ENCODE data around the gene ISOC2. TPM values are rescaled to one million over a fixed set of nuclear protein-coding genes. Genes with fewer than 3 reads are reported as not detected.
A peak's percentile ranks its signal among the peaks of the same experiment; 100 is the strongest.

ISOC2 gene
- total RNA-seq, 4 donors from 2014 or later, result 44.7 to 97.2 (median 87.5) TPM

DNA sequence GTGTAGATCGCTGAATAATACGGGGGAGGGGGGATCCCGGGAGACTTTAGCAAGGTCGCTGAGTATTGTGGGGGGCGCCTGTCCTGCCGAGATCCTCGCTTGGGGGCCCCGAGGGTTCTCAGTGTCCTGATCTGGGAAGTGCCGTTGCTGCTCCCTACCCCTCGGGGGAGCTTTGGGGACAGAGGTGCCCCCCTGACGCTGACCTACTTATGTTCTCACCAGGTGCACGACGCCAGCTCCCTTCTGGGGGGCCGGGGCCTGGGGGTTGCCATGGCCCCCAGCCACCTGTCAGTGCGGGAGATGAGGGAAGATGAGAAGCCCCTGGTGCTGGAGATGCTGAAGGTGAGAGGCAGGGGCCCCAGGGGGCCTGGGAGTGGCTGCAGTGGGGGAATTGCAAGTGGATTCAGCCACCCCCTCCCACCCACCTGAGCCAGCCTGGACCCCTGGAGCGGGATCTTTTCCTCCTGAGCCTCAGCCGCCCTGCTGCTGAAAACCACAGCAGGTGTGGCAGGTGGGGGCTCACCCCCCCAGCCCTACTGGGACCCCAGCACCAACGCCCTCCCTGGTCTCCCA lies 24.1 kb upstream of the ISOC2 start:
- peak in 1 of 2 donors; percentile 70 for DNase-seq (ENCODE audit: low spot score in 2 of 2)
- peaks cover 24% of the 10 kb centered on the region for H3K36me3 ChIP-seq
- peak overlapping the region; percentile 61 for H3K4me3 ChIP-seq
- peak overlapping the region; percentile 83 for H3K27ac ChIP-seq
- WGBS, result 34% methylated on average over 15 of the region's 18 CpGs
- H3K9me3 ChIP-seq, result no peaks in the 10 kb centered on the region
- no peaks in the 10 kb centered on the region for H3K27me3 ChIP-seq
- H3K4me1 ChIP-seq, result peaks cover 48% of the 10 kb centered on the region
- TF ChIP-seq POLR2A (IDR thresholded peaks at IDR 0.05), result no peak
- TF ChIP-seq, protein P1, sequence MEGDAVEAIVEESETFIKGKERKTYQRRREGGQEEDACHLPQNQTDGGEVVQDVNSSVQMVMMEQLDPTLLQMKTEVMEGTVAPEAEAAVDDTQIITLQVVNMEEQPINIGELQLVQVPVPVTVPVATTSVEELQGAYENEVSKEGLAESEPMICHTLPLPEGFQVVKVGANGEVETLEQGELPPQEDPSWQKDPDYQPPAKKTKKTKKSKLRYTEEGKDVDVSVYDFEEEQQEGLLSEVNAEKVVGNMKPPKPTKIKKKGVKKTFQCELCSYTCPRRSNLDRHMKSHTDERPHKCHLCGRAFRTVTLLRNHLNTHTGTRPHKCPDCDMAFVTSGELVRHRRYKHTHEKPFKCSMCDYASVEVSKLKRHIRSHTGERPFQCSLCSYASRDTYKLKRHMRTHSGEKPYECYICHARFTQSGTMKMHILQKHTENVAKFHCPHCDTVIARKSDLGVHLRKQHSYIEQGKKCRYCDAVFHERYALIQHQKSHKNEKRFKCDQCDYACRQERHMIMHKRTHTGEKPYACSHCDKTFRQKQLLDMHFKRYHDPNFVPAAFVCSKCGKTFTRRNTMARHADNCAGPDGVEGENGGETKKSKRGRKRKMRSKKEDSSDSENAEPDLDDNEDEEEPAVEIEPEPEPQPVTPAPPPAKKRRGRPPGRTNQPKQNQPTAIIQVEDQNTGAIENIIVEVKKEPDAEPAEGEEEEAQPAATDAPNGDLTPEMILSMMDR (IDR thresholded peaks at IDR 0.05), result no peak
- TF ChIP-seq EP300 (IDR thresholded peaks at IDR 0.05), result no peak
- TF ChIP-seq POLR2AphosphoS5 (IDR thresholded peaks at IDR 0.05), result no peak

DNA sequence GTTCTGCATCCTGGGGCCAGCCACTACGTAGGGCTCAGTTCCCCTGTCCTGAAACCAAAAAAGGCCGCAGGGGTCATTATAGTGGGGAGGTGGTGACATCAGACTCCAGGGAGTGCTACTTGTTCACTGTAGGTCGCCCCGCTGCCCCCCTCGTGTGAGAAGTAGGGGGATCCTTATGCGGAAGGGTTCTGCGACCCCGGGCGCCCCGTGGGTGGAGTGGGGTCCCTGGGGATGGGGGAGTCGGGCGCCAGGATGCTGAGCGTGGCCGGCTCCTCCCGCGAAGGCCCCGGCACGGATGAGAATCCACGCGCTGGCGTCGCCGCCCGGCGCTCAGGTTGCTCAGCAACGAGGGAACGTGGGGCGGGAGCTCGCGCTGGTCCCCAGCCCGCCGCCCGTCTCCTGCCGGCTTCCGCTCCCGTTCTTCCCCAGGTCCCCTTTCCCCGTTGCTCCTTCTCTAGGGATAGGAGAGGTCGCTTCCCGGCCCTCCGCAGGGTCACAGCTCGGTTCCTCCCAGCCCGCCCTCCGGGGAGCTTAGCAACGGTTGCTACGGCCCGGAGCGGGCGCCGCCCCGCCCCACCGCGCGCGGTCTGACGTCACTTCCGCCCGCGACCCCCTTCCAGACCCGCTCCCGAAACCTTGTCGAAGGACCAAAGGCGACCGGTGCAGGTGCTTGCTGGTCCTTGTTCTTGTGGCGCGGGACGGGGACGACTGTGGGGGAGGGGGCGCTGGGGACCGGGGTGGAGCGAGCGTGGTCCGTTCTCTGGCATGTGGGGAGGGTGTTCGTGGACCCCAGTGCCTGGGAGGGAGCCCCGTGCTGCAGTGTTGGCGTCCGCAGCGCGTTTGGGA lies 23.4 kb upstream of the ISOC2 start, which contains the start of gene NAT14:
NAT14 (plus strand) TSS at position 596 of the 846 bp plus-strand sequence. CDS start 521 bp downstream, outside the sequence.
- 0% methylated on average over 18 of the region's 78 CpGs for WGBS
- Histone ChIP-seq H3K4me3 (peak within 1 kb of the TSS; percentile 61), H3K36me3 (peaks cover 24% of the 10 kb centered on the region), H3K27me3 (no peaks in the 10 kb centered on the region), H3K27ac (peak within 1 kb of the TSS; percentile 83), H3K4me1 (peaks cover 48% of the 10 kb centered on the region), H3K9me3 (no peaks in the 10 kb centered on the region)
- peak in 1 of 2 donors; percentile 77 for DNase-seq (ENCODE audit: low spot score in 2 of 2)
- peak in 1 of 3 donors; percentile 41 for TF ChIP-seq POLR2AphosphoS5 (IDR thresholded peaks at IDR 0.05)
- TF ChIP-seq, protein P1 (IDR thresholded peaks at IDR 0.05), result no peak

- WGBS, result 88% methylated on average over 30 of the region's 46 CpGs
- Histone ChIP-seq H3K9me3 (no peaks in the 10 kb centered on the region), H3K36me3 (peaks cover 24% of the 10 kb centered on the region), H3K4me3 (peak overlapping the region; percentile 61), H3K27me3 (no peaks in the 10 kb centered on the region), H3K4me1 (peaks cover 48% of the 10 kb centered on the region), H3K27ac (no peak overlapping the region)
- TF ChIP-seq EP300 (IDR thresholded peaks at IDR 0.05) (no peak), POLR2AphosphoS5 (IDR thresholded peaks at IDR 0.05) (no peak), POLR2A (IDR thresholded peaks at IDR 0.05) (no peak)
- TF ChIP-seq, protein P1 (IDR thresholded peaks at IDR 0.05), result no peak
- DNase-seq (ENCODE audit: low spot score in 2 of 2), result peak in 1 of 2 donors; percentile 67
Observed at GRCh38 chr19:55483706-55484592, 22.5 kb upstream of the ISOC2 start.

GRCh38 chr19:55482967-55483705 lies 21.7 kb upstream of the ISOC2 start:
- Histone ChIP-seq H3K4me1 (peaks cover 47% of the 10 kb centered on the region), H3K4me3 (no peak overlapping the region), H3K36me3 (peaks cover 24% of the 10 kb centered on the region), H3K27me3 (no peaks in the 10 kb centered on the region), H3K9me3 (no peaks in the 10 kb centered on the region), H3K27ac (no peak overlapping the region)
- 97% methylated on average over 33 of the region's 47 CpGs for WGBS
- TF ChIP-seq POLR2A (IDR thresholded peaks at IDR 0.05), result no peak
- TF ChIP-seq, protein P1 (IDR thresholded peaks at IDR 0.05), result no peak
- no peak for TF ChIP-seq POLR2AphosphoS5 (IDR thresholded peaks at IDR 0.05)
- no peak for TF ChIP-seq EP300 (IDR thresholded peaks at IDR 0.05)
- DNase-seq (ENCODE audit: low spot score in 2 of 2), result peak in 1 of 2 donors; percentile 60

All from suprapubic skin (tissue), 4 donors.